GM12875 (cell line): Measurements from ENCODE around the gene DUSP5.

Experiments
- H3K4me3 ChIP-seq: one replicate; pipeline ENCODE4 v1.5.1; 2011; ENCODE audit warnings: low read depth, low read length, control low read depth
- TF ChIP-seq, protein P1 (sequence below): IDR thresholded peaks from 2 replicates; pipeline ENCODE4 v1.5.1; 2011; ENCODE audit warnings: low read depth, mild to moderate bottlenecking, control low read depth, inconsistent platforms, low read length, moderate library complexity, borderline replicate concordance; ENCODE audit not compliant: insufficient read depth

DUSP5 gene

DNA sequence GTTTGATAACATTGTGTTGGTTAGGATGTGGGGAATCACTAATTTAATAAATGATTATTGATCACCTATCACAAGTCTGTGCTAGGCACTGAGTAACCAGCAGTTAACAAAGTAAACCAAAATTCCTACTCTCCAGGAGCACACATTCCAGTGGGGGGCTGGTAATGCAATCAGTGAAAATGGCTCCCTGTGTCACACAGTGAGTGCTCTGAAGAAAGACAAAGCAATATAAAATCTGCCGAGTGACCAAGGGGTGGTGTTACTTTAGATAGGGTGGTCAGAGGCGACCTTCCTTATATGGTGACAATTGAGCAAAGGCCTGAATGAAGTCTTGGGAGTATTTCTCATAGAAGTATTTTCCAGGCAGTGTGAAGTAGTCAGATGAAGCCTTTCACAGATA is 56.2 kb downstream of the DUSP5 start:
- no peak overlapping the region for H3K4me3 ChIP-seq
- TF ChIP-seq, protein P1, sequence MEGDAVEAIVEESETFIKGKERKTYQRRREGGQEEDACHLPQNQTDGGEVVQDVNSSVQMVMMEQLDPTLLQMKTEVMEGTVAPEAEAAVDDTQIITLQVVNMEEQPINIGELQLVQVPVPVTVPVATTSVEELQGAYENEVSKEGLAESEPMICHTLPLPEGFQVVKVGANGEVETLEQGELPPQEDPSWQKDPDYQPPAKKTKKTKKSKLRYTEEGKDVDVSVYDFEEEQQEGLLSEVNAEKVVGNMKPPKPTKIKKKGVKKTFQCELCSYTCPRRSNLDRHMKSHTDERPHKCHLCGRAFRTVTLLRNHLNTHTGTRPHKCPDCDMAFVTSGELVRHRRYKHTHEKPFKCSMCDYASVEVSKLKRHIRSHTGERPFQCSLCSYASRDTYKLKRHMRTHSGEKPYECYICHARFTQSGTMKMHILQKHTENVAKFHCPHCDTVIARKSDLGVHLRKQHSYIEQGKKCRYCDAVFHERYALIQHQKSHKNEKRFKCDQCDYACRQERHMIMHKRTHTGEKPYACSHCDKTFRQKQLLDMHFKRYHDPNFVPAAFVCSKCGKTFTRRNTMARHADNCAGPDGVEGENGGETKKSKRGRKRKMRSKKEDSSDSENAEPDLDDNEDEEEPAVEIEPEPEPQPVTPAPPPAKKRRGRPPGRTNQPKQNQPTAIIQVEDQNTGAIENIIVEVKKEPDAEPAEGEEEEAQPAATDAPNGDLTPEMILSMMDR, result no peak

GRCh38 chr10:110556296-110556695 is 58.6 kb downstream of the DUSP5 start:
- H3K4me3 ChIP-seq, result no peak overlapping the region
- TF ChIP-seq, protein P1, result no peak

DNA sequence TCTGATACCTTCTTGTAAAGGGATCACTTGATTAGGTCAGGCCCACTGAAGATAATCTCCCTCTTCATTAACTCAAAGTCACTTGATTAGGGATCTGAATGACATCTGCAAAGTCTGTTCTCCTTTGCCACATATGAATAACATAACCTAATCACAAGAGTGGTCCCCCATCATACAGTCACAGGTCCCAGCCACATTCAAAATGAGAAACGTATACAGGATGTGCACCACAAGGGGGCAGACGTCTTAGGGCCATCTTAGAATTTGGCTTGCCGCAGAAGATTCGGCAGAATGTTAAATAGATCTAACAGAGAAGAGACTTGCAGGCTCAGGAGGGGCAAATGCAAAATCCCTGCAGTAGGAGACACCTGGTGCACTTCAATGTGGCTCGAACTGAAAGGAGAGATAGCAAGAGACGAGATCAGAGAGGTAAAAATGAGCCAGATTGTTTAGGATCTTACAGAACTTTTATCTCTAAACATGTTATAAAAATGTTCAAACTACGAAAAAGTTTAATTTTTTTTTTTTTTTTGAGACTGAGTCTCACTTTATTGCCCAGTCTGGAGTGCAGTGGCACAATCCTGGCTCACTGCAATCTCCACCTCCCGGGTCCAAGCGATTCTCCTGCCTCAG is 59.4 kb downstream of the DUSP5 start:
- TF ChIP-seq, protein P1, result peak; percentile 68
- no peak overlapping the region for H3K4me3 ChIP-seq

DNA sequence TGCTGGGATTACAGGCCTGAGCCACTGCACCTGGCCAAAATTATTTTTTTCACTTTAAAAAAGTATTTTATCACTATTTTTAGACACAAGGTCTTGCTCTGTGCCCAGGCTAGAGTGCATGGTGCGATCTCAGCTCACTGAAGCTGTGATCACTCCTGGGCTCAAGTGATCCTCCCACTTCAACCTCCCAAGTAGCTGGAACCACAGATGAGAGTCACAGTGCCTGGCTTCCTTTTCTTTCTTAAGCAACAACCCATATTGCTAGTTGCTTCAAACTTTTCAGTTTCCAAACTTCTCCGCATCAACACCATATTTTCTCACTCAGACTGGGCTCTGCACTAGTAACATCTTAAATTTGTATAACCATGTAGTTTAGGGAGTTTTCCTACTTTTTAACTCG is 60.3 kb downstream of the DUSP5 start:
- TF ChIP-seq, protein P1, result no peak
- no peak overlapping the region for H3K4me3 ChIP-seq

GRCh38 chr10:110560012-110560411 is 62.3 kb downstream of the DUSP5 start:
- TF ChIP-seq, protein P1, result no peak
- no peak overlapping the region for H3K4me3 ChIP-seq
